Osteocyte (in vitro differentiated cells): ENCODE measurements around the gene ERVV-1. TPM values are rescaled to one million over a fixed set of nuclear protein-coding genes. Genes with fewer than 3 reads are reported as not detected.

ENCODE experiments used
- DNase-seq: peaks from one replicate; pipeline ENCODE4 v3.0.0; 2021; ENCODE audit warnings: mixed read lengths; ENCODE audit not compliant: unreplicated experiment; ENCODE audit errors: extremely low spot score
- H3K27ac Mint-ChIP-seq: one replicate; pipeline ENCODE4 v1.8.0; 2021; ENCODE audit warnings: mild to moderate bottlenecking, mixed read lengths; ENCODE audit not compliant: unreplicated experiment
- H3K27me3 Mint-ChIP-seq: one replicate; pipeline ENCODE4 v1.8.0; 2021; ENCODE audit warnings: mixed read lengths; ENCODE audit not compliant: unreplicated experiment
- H3K36me3 Mint-ChIP-seq: one replicate; pipeline ENCODE4 v1.8.0; 2021; ENCODE audit warnings: mixed read lengths; ENCODE audit not compliant: unreplicated experiment
- H3K4me1 Mint-ChIP-seq: one replicate; pipeline ENCODE4 v1.8.0; 2021; ENCODE audit warnings: mixed read lengths; ENCODE audit not compliant: unreplicated experiment
- H3K4me3 Mint-ChIP-seq: one replicate; pipeline ENCODE4 v1.8.0; 2021; ENCODE audit warnings: mild to moderate bottlenecking, moderate library complexity, mixed read lengths; ENCODE audit not compliant: unreplicated experiment
- H3K9me3 Mint-ChIP-seq: one replicate; pipeline ENCODE4 v1.8.0; 2021; ENCODE audit warnings: mixed read lengths; ENCODE audit not compliant: unreplicated experiment
- total RNA-seq: library from RNA; stranded (reverse); gene quantifications from 2 replicates; pipeline ENCODE4 v1.2.1, GENCODE V29; 2021
- TF ChIP-seq, protein P1 (sequence below): fragments of 200-600 bp; sonication (generic); IDR thresholded peaks from 2 replicates; pipeline ENCODE4 v1.5.0; 2021; ENCODE audit warnings: antibody characterized with exemption, mild to moderate bottlenecking, moderate library complexity

The ERVV-1 gene
- total RNA-seq, 1 donor from 2014 or later = not detected

DNA sequence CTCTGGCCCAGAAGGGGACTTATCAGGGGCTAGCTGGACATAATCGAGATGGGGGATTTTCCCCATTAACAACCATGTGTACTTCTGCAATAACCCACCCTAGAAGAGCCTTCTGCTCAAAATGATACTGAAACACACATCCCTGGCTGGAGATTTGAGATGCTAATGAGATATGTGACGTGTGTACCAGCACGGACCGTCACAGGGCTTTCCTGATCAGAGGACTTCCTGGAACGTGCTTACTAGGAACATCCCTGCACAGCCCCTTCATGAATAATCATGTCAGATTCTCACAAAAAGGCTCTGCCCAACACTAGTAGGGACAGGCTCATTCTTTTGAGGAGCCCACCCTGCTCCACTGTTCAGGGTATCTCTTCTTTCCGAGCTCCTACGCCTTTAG, 6.5 kb upstream of the ERVV-1 start:
- no peaks in the 10 kb centered on the region for H3K36me3 Mint-ChIP-seq
- no peaks in the 10 kb centered on the region for H3K4me1 Mint-ChIP-seq
- no peak for DNase-seq
- no peak overlapping the region for H3K4me3 Mint-ChIP-seq
- H3K9me3 Mint-ChIP-seq = peaks cover 28% of the 10 kb centered on the region
- no peaks in the 10 kb centered on the region for H3K27me3 Mint-ChIP-seq
- TF ChIP-seq, protein P1, sequence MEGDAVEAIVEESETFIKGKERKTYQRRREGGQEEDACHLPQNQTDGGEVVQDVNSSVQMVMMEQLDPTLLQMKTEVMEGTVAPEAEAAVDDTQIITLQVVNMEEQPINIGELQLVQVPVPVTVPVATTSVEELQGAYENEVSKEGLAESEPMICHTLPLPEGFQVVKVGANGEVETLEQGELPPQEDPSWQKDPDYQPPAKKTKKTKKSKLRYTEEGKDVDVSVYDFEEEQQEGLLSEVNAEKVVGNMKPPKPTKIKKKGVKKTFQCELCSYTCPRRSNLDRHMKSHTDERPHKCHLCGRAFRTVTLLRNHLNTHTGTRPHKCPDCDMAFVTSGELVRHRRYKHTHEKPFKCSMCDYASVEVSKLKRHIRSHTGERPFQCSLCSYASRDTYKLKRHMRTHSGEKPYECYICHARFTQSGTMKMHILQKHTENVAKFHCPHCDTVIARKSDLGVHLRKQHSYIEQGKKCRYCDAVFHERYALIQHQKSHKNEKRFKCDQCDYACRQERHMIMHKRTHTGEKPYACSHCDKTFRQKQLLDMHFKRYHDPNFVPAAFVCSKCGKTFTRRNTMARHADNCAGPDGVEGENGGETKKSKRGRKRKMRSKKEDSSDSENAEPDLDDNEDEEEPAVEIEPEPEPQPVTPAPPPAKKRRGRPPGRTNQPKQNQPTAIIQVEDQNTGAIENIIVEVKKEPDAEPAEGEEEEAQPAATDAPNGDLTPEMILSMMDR = no peak
- H3K27ac Mint-ChIP-seq = no peak overlapping the region

DNA sequence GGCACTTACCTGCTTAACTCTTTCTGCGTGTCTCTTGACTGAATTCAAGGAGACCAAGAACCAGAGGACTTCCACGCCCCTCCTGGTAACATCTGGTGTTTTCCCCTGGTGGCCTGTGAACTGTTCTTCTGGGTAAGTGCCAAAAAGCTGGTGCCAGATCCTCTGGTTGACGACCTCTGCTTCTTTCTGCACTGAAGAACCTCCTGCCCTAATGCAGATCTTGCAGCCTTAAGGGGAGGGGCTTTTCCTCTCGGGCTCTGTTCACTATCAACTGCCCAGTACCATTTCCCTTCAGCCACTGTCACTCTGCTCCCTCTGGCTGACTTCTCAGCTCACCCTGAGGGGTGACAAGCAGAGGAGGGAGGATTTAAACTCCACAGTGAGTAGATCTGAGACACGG, 6.1 kb upstream of the ERVV-1 start:
- H3K27me3 Mint-ChIP-seq = no peaks in the 10 kb centered on the region
- no peak overlapping the region for H3K4me3 Mint-ChIP-seq
- no peak for DNase-seq
- H3K27ac Mint-ChIP-seq = no peak overlapping the region
- TF ChIP-seq, protein P1 = no peak
- H3K36me3 Mint-ChIP-seq = no peaks in the 10 kb centered on the region
- H3K4me1 Mint-ChIP-seq = no peaks in the 10 kb centered on the region
- H3K9me3 Mint-ChIP-seq = peaks cover 28% of the 10 kb centered on the region

DNA sequence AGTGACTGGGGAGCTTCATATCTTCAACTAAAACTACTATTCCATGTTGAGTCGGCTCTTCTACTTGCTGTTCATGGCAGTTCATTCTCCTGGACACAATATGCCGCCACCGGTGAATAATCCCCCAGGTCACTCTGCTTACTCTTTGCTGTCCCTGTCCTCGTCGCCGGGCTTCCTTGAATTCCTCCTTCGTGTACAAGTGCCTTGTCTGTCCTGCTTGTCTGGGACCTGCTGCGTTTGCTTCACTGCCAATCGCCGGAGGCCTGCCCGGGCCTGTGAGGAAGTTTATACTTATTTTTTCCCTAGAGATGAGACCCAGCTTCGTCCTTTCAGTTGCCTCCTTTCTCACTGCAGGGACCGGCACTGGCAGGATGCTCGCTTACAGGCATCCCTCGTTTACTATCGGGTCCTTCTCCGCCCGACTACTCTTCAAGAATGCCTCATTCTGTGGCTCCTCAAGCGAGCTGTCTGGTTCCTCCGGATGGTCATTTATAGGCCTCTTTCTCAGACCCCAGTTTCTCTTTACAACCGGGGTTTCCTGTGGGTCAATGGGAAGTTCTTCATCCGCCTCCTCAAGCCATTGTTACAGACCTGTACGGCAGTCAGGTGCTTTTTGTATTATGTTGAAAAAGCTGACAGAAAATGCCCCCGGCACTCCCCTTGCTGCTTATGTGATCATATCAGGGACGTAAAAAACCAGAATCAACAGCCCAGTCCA, 5.5 kb upstream of the ERVV-1 start:
- no peak for DNase-seq
- Mint-ChIP-seq H3K27me3 (no peaks in the 10 kb centered on the region), H3K27ac (no peak overlapping the region), H3K4me1 (no peaks in the 10 kb centered on the region), H3K36me3 (no peaks in the 10 kb centered on the region), H3K9me3 (peaks cover 33% of the 10 kb centered on the region), H3K4me3 (no peak overlapping the region)
- TF ChIP-seq, protein P1 = no peak

DNA sequence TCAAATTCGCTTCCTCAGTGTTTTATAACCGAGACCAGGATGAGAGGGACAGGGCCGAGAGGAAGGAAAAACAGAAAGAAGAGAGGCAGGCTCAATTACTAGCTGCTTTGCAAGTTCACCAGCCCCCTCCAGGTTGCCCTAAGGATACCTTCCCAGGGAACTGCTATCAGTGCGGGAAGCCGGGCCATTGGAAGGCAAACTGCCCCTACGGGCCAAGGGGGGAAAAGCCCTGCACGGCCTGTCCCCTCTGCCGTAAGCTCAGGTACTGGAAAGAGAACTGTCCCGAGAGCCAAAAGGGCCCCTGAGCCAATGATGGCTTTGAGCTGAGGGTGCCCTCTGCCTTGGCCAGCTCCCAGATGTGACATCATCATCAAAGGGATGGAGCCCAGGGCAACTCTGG, 3.2 kb upstream of the ERVV-1 start:
- no peak for DNase-seq
- no peaks in the 10 kb centered on the region for H3K4me1 Mint-ChIP-seq
- no peaks in the 10 kb centered on the region for H3K27me3 Mint-ChIP-seq
- H3K27ac Mint-ChIP-seq = no peak overlapping the region
- TF ChIP-seq, protein P1 = no peak
- H3K36me3 Mint-ChIP-seq = no peaks in the 10 kb centered on the region
- H3K9me3 Mint-ChIP-seq = peaks cover 37% of the 10 kb centered on the region
- H3K4me3 Mint-ChIP-seq = no peak overlapping the region

DNA sequence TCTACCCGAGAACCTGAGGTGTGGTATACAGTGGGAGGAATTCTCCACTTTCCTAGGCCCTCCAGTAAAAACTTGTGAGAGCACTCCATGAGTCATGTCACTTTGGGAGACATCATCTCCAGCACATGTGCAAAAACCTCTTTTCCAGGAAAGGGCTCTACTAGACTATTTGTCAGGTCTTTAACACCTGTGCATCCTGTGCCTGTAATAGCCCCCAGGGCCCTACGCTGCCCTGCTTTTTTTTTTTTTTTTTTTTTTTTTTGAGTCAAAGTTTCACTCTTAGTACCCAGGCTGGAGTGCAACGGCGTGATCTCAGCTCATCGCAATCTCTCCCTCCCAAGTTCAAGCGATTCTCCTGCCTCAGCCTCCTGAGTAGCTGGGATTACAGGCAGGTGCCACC, 1.7 kb upstream of the ERVV-1 start:
- TF ChIP-seq, protein P1 = no peak
- no peak overlapping the region for H3K27ac Mint-ChIP-seq
- no peaks in the 10 kb centered on the region for H3K36me3 Mint-ChIP-seq
- peaks cover 36% of the 10 kb centered on the region for H3K9me3 Mint-ChIP-seq
- DNase-seq = no peak
- H3K27me3 Mint-ChIP-seq = no peaks in the 10 kb centered on the region
- H3K4me3 Mint-ChIP-seq = no peak overlapping the region
- no peaks in the 10 kb centered on the region for H3K4me1 Mint-ChIP-seq
